CD4-positive, alpha-beta T cell treated with Interleukin-12 subunit alpha and Interleukin-12 subunit beta, for 1 hour (primary cell): ENCODE results near the gene SLC36A2.
"Not testable (repeated sequence)": the region's sequence is repeated elsewhere in the genome, so short reads cannot be mapped to it uniquely, and the experiment has no call there.

Experiments used
- DNase-seq: peaks from one replicate; pipeline ENCODE4 v3.0.0-alpha.2; 2020

SLC36A2 gene

GRCh38 chr5:151320481-151320880 lies 26.9 kb downstream of the SLC36A2 start:
- no peak for DNase-seq

- no peak for DNase-seq
Measured at GRCh38 chr5:151318850-151319732, 28.3 kb downstream of the SLC36A2 start.

GRCh38 chr5:151317871-151318270 lies 29.5 kb downstream of the SLC36A2 start:
- DNase-seq = no peak

- peak; percentile 41 for DNase-seq
Measured at GRCh38 chr5:151315998-151316597, 31.3 kb downstream of the SLC36A2 start.

- DNase-seq = no peak
Measured at GRCh38 chr5:151313357-151313756, 34.0 kb downstream of the SLC36A2 start.

DNA sequence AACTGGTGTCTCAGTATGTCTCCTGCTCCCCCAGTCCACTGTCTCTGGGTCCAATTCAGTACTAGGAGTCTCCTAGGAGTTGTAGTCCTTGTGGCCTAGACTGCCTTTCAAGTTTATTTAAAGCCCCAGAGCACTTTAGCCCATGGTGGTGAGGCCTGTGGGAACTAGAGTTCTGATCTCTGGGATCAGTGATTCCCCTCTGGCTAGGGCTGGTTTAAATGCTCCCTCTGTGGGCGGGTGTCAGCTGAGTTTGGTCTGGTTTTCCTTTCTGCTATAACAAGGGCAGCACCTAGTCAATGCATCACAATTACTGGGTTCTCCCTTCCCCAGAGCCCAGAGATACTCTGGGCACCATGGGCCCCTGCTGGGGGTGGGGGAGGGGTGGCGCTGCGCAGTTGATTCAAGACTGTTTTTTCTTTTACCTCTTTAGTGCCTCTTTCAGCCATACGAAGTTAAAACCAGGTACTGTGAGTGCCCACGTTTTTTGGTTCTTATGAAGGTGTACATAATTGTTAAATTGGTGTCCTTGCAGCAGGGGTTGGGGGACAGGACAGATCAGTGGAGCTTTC lies 34.5 kb downstream of the SLC36A2 start:
- DNase-seq = no peak

DNA sequence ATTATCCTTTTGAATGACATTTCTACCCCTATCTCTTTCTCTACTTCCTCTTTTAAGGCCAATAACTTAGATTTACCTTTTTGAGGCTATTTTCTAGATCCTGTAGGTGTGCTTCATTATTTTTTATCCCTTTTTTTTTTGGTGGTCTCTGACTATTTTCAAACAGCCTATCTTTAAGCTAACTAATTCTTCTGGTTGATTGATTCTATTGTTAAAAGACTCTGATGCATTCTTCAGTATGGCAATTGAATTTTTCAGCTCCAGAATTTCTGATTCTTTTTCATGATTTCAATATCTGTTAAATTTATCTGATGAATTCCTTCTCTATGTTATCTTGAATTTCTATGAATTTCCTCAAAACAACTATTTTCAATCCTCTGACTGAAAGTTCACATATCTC lies 36.4 kb downstream of the SLC36A2 start:
- no peak for DNase-seq

DNA sequence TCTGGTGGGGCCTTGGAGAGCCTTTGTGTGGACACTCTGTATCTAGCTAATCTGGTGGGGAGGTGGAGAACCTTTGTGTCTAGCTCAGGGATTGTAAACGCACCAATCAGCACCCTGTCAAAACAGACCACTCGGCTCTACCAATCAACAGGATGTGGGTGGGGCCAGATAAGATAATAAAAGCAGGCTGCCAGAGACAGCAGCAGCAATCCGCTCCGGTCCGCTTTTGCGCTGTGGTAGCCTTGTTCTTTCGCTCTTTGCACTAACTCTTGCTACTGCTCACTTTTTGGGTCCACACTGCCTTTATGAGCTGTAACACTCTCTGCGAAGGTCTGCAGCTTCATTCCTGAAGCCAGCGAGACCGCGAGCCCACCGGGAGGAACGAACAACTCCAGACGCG lies 37.5 kb downstream of the SLC36A2 start:
- not testable (repeated sequence) for DNase-seq

GRCh38 chr5:151309266-151309665 lies 38.1 kb downstream of the SLC36A2 start:
- not testable (repeated sequence) for DNase-seq

- DNase-seq = no peak
Measured at GRCh38 chr5:151303666-151304065, 43.7 kb downstream of the SLC36A2 start, which contains the start of gene SLC36A3. SLC36A3 (minus strand) TSS chr5:151303766; CDS start chr5:151303354, 412 bp downstream.

DNA sequence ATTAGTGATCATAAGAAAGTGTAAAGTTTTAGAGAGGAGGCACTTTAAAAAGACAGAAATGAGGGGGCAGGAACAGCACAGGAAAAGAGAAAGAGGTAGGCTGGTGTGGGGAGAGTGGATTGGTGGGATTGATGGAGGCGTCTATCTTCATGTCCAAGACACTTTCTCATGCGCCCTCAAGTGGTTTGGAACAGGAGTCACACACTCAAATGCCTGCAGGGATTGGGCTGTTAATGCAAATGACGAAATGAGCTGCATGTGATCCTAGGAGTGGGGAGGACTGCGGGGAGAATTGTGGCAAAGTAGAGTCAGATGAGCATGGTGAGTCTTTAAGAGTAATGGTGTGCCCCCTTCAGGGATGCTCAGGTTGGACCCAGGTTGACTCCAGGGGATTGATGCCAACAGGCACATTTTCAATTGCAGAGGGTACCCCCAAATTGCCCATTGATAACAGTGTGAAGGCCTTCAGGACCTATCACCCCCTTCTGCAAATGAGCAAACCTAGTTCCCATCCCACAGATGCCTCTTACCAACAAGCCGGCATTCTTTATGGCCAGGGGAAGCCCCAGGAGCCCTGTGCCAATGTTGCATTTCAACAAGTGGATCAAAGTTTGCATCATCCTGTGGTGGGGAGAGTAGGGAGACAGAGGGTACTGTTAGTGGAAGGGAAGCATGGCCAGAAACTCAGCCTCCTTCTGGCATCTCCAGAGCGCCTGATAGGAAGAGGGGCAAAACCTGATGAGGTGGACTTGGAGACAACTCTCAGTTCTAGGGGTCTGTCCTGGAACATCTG lies 49.1 kb downstream of the SLC36A2 start:
- DNase-seq = no peak

DNA sequence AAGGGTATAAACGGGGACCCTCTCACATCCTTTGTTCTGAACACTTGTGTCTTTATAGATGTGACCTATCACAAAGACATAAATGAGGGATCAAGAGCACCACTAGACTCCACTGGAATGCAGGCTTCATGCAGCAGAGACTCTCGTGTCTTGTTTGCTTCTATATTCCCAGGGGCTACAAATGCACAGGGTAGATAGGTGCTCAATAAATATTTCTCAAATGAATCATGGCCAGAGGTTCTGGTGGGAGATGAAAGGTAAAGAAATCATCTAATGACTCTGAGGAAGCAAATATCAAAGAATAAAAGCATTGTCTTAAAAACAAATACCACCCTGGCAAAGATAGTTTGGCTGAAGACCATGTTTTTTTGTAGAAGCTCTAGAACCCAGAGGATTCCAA lies 50.4 kb downstream of the SLC36A2 start:
- no peak for DNase-seq

GRCh38 chr5:151296478-151296830 lies 50.9 kb downstream of the SLC36A2 start:
- no peak for DNase-seq

- DNase-seq = no peak
Measured at GRCh38 chr5:151295791-151296477, 51.4 kb downstream of the SLC36A2 start.

- DNase-seq = no peak
Measured at GRCh38 chr5:151295138-151295537, 52.2 kb downstream of the SLC36A2 start.

- no peak for DNase-seq
Measured at GRCh38 chr5:151293624-151294023, 53.7 kb downstream of the SLC36A2 start.

DNA sequence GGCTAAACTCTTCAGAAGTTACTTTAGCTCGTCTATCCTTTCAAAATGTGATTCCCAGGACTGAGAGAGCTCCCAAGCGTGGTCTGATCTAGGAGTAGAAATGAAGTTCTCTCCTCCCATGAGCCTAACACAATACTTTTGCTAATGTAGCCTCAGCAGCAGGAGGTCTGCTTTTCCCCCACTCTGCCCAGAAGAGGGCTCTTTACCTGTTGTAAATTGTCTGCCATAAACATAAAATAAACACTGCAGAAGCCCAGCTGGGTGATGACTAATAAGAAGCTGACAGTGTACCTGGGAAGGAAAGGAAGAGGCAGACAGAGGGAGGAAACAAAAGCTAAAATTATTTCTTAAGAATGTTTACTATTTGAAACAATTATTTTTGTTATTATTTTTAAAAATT lies 59.2 kb downstream of the SLC36A2 start:
- no peak for DNase-seq

DNA sequence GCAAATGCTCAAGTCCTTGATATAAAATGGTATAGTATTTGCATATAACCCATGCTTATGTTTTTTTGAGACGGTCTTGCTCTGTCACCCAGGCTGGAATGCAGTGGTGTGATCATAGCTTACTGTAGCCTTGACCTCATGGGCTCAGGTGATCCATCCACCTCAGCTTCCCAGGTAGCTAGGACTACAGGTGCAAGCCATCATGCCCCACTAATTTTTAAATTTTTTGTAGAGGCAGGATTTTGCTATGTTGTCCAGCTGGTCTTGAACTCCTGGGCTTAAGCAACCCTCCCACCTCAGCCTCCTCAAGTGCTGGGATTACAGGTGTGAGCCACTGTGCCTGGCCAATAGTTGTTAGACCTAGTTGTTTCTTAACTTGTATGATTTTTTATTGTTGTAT lies 61.1 kb downstream of the SLC36A2 start:
- DNase-seq = no peak

GRCh38 chr5:151285683-151286082 lies 61.7 kb downstream of the SLC36A2 start:
- no peak for DNase-seq

DNA sequence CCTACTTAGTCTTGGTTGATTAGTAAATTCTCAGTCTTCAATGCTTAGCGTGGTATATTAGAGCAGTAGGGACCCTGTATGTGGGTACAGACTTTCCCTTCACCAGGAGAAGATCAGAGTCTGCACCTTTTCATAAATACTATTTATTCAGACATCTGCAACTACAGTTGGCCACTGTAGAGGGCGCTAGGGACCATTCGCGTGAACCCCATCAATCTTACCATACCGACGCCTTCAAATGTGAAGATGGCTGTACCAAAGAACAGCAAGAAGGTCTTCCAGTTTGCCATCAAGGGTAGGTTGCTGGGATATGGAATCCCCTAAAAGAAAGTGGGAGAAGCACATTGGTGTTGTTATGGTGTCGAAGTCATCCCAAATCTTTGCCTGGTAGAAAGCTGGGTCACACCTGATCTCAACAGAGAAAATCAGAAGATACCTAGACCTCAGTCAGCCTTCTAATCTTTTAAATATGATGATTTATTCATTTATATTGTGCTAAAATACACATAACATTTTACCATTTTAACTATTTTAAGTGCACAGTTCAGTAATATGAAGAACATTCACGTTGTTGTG lies 62.9 kb downstream of the SLC36A2 start:
- DNase-seq = no peak

- DNase-seq = no peak
Measured at GRCh38 chr5:151283120-151283825, 64.1 kb downstream of the SLC36A2 start.
